Ishikawa (cell line): ENCODE measurements around the gene PRKN.

ENCODE experiments used
- CEBPB ChIP-seq: IDR thresholded peaks from 2 replicates; pipeline ENCODE4 v1.6.1; 2012
- CREB1 ChIP-seq: IDR thresholded peaks from 2 replicates; pipeline ENCODE4 v1.6.1; 2012; ENCODE audit warnings: low read depth
- EGR1 ChIP-seq: IDR thresholded peaks from 2 replicates; pipeline ENCODE4 v1.6.1; 2012
- EP300 ChIP-seq: IDR thresholded peaks from 2 replicates; pipeline ENCODE4 v1.6.1; 2012; ENCODE audit warnings: borderline replicate concordance
- FOXM1 ChIP-seq: IDR thresholded peaks from 2 replicates; pipeline ENCODE4 v1.6.1; 2012; ENCODE audit warnings: low read depth, borderline replicate concordance
- MAX ChIP-seq: IDR thresholded peaks from 2 replicates; pipeline ENCODE4 v1.6.1; 2012
- NFIC ChIP-seq: IDR thresholded peaks from 2 replicates; pipeline ENCODE4 v1.6.1; 2012
- RAD21 ChIP-seq: IDR thresholded peaks from 2 replicates; pipeline ENCODE4 v1.6.1; 2012; ENCODE audit warnings: low read depth
- REST ChIP-seq: IDR thresholded peaks from 2 replicates; pipeline ENCODE4 v1.6.1; 2012; ENCODE audit warnings: low read depth, mild to moderate bottlenecking
- TAF1 ChIP-seq: IDR thresholded peaks from 2 replicates; pipeline ENCODE4 v1.6.1; 2012; ENCODE audit warnings: low read depth, mild to moderate bottlenecking
- TCF12 ChIP-seq: IDR thresholded peaks from 2 replicates; pipeline ENCODE4 v1.6.1; 2012; ENCODE audit warnings: low read depth
- TEAD4 ChIP-seq: IDR thresholded peaks from 2 replicates; pipeline ENCODE4 v1.6.1; 2012
- USF1 ChIP-seq: IDR thresholded peaks from 2 replicates; pipeline ENCODE4 v1.6.1; 2012
- YY1 ChIP-seq: IDR thresholded peaks from 2 replicates; pipeline ENCODE4 v1.6.1; 2012; ENCODE audit warnings: low read depth
- ZBTB7A ChIP-seq: IDR thresholded peaks from 2 replicates; pipeline ENCODE4 v1.6.1; 2012; ENCODE audit warnings: low read depth

Gene PRKN

GRCh38 chr6:161355696-161356095 is 1371.9 kb downstream of the PRKN start:
- no peak for TF ChIP-seq EP300
- no peak for TF ChIP-seq NFIC
- TF ChIP-seq MAX: no peak
- TF ChIP-seq CREB1: no peak
- no peak for TF ChIP-seq FOXM1
- TF ChIP-seq CEBPB: no peak
- TF ChIP-seq RAD21: no peak
- no peak for TF ChIP-seq YY1
- no peak for TF ChIP-seq EGR1
- TF ChIP-seq USF1: no peak
- TF ChIP-seq TAF1: no peak
- TF ChIP-seq REST: no peak
- TF ChIP-seq ZBTB7A: no peak
- TF ChIP-seq TCF12: no peak
- no peak for TF ChIP-seq TEAD4

- TF ChIP-seq USF1 (no peak), REST (no peak), TAF1 (no peak), EP300 (no peak), CREB1 (no peak)
These were observed 1372.6 kb downstream of the PRKN start for GRCh38 chr6:161354956-161355355.

GRCh38 chr6:161354276-161354840 is 1373.2 kb downstream of the PRKN start:
- TF ChIP-seq REST (no peak), NFIC (no peak), RAD21 (no peak), MAX (no peak), TCF12 (no peak), USF1 (no peak), EGR1 (no peak), EP300 (no peak), CREB1 (no peak), ZBTB7A (no peak), TAF1 (no peak), TEAD4 (no peak), FOXM1 (no peak), YY1 (no peak), CEBPB (no peak)

GRCh38 chr6:161353208-161353613 is 1374.4 kb downstream of the PRKN start:
- TF ChIP-seq RAD21 (peak; percentile 46), CEBPB (no peak), MAX (no peak)

GRCh38 chr6:161351858-161352257 is 1375.7 kb downstream of the PRKN start:
- TF ChIP-seq EGR1 (no peak), TEAD4 (no peak), EP300 (no peak), CEBPB (no peak), MAX (no peak), TAF1 (no peak), ZBTB7A (no peak), TCF12 (no peak), CREB1 (no peak), RAD21 (no peak)
